ENCODE results near the gene TIAM1. TPM values are rescaled to one million over a fixed set of nuclear protein-coding genes. Genes with fewer than 3 reads are reported as not detected.

The TIAM1 gene
- total and polyA plus RNA-seq, 2 of the 8 experiments (the other 6 are each of a cell fraction or from before 2014, with no cell fraction given): 10.1 to 30.7 TPM

DNA sequence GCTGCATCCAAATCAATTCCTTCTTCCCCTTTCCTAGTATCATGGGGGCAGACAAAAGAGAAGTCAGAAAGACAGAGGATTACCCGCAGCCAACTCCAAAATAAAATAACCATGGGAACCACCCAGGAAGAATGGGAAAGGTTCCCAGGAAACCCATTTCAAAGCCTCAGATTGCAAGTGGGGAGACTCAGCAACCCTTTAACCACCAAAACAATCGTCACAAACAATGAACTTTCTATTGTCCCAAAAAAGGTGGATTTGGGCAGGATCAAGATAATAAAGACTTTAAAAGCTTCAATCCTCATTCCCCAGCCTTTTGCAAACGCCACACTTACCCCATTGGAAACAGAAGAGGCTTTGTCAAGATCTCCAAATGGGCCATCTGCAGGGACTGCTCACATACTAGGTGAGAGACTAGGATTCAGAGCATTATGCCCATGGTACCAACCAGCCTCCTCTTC, 5.1 kb downstream of the TIAM1 start (continued):
- TF ChIP-seq CHD7 (IDR thresholded peaks at IDR 0.05; ENCODE audit: insufficient replicate concordance, low read length) (no peak), TAF7 (optimal IDR thresholded peaks at IDR 0.05; ENCODE audit: borderline replicate concordance, low read depth, low read length) (no peak), BCL11A (IDR thresholded peaks at IDR 0.05; ENCODE audit: low read depth in 2 of 2, low read length in 2 of 2) (no peak), KDM5A (IDR thresholded peaks at IDR 0.05; ENCODE audit: low read length) (no peak), SRF (IDR thresholded peaks at IDR 0.05; ENCODE audit: low read depth, low read length) (no peak), TCF12 (IDR thresholded peaks at IDR 0.05; ENCODE audit: low read depth, low read length) (no peak), NRF1 (IDR thresholded peaks at IDR 0.05; ENCODE audit: low read depth, low read length) (no peak), NANOG (IDR thresholded peaks at IDR 0.05; ENCODE audit: insufficient read depth, low read depth, low read length, poor library complexity, severe bottlenecking) (no peak), RFX5 (IDR thresholded peaks at IDR 0.05; ENCODE audit: borderline replicate concordance, low read depth, low read length) (no peak), TAF1 (IDR thresholded peaks at IDR 0.05; ENCODE audit: low read depth, low read length) (no peak), SIX5 (IDR thresholded peaks at IDR 0.05; ENCODE audit: low read depth, low read length) (no peak)
